Caki2 (cell line): ENCODE data around the gene SLC12A3. TPM values are rescaled to one million over a fixed set of nuclear protein-coding genes. Genes with fewer than 3 reads are reported as not detected.
"Not testable (repeated sequence)": the region's sequence is repeated elsewhere in the genome, so short reads cannot be mapped to it uniquely, and the experiment has no call there.

ENCODE experiments used
- DNase-seq: peaks from one replicate; pipeline ENCODE4 v3.0.0-alpha.2; 2015; ENCODE audit warnings: low read depth
- in situ Hi-C: cut with HindIII; loops from 2 replicates; pipeline ENCODE4 v1.10.0; 2016; ENCODE audit warnings: low sequenced_read_pairs, low pct_unique_long_range_greater_than_20kb, mixed read lengths
- total RNA-seq: library from RNA; depleted of rRNA; stranded (reverse); fragments of >200 nt; shearing (Covaris generic); gene quantifications from 2 replicates; pipeline ENCODE4 v1.2.3, GENCODE V29; 2014; ENCODE audit warnings: low replicate concordance

SLC12A3 gene
- total RNA-seq, 1 experiment from 2014 or later, result not detected

GRCh38 chr16:56931892-56932720 is 67.1 kb downstream of the SLC12A3 start, which contains the start of gene HERPUD1:
HERPUD1 (plus strand) TSS chr16:56932142; CDS start chr16:56932245, 103 bp downstream.
- DNase-seq, result peak; percentile 95
- in situ Hi-C loops, result no loop called here

- in situ Hi-C loops, result no loop called here
- peak; percentile 74 for DNase-seq
Measured at GRCh38 chr16:56932721-56933619, 68.0 kb downstream of the SLC12A3 start.

- in situ Hi-C loops, result no loop called here
- no peak for DNase-seq
Measured at GRCh38 chr16:56933828-56934598, 69.0 kb downstream of the SLC12A3 start.

- DNase-seq, in situ Hi-C loops: not testable (repeated sequence)
Measured at GRCh38 chr16:56934599-56935145, 69.7 kb downstream of the SLC12A3 start.

GRCh38 chr16:56935201-56935600 is 70.2 kb downstream of the SLC12A3 start:
- DNase-seq, result no peak
- in situ Hi-C loops, result no loop called here

GRCh38 chr16:56936491-56936890 is 71.5 kb downstream of the SLC12A3 start:
- DNase-seq, result no peak
- in situ Hi-C loops, result no loop called here

- DNase-seq, result no peak
- in situ Hi-C loops, result no loop called here
Measured at GRCh38 chr16:56936950-56937349, 71.9 kb downstream of the SLC12A3 start.

GRCh38 chr16:56938664-56939513 is 73.9 kb downstream of the SLC12A3 start:
- no peak for DNase-seq
- in situ Hi-C loops, result no loop called here

GRCh38 chr16:56939801-56940200 is 74.8 kb downstream of the SLC12A3 start:
- in situ Hi-C loops, result no loop called here

GRCh38 chr16:56941092-56941491 is 76.1 kb downstream of the SLC12A3 start:
- DNase-seq, result no peak
- in situ Hi-C loops, result no loop called here

More at GRCh38 chr16:56939801-56940200, 74.8 kb downstream of the SLC12A3 start:
- DNase-seq, result no peak

- in situ Hi-C loops, result no loop called here
- DNase-seq, result no peak
Measured at GRCh38 chr16:56941856-56942331, 76.9 kb downstream of the SLC12A3 start.

- in situ Hi-C loops, result no loop called here
- DNase-seq, result no peak
Measured at GRCh38 chr16:56943761-56944375, 78.9 kb downstream of the SLC12A3 start.

GRCh38 chr16:56944954-56945839 is 80.2 kb downstream of the SLC12A3 start:
- in situ Hi-C loops, result no loop called here
- DNase-seq, result peak; percentile 8

GRCh38 chr16:56945847-56946527 is 81.0 kb downstream of the SLC12A3 start:
- no peak for DNase-seq
- in situ Hi-C loops, result no loop called here
